GM19397 (cell line): ENCODE results near the gene TULP1.

Experiments
- ATAC-seq: cut with Tn5 transposase; IDR thresholded peaks from one replicate; pipeline ENCODE4 v1.9.1; 2021; ENCODE audit warnings: mild to moderate bottlenecking, moderate library complexity; ENCODE audit not compliant: unreplicated experiment

The TULP1 gene

DNA sequence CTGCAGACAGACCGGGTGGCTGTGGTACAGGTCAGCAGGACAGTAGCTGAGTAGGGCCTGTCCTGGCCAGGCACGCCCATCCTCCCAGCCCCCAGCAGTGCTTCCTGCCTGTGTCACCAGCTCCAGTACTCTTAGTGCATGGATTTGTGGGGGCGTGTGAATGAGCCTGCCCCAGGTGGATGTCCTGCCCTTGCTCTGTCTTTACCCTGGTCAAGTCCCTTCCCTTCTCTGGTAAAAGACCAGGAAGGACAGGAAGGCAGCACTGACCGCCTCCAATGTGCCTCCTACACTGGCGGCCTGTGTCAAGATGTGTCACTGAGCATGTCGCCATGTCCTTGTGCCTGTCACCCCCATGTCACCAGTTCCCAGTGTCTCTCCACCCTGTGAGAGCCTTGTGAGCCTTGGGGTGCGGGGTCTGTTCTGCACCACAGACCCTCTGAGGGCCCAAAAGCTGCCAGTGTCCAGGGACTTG is 27.7 kb downstream of the TULP1 start:
- no peak for ATAC-seq

DNA sequence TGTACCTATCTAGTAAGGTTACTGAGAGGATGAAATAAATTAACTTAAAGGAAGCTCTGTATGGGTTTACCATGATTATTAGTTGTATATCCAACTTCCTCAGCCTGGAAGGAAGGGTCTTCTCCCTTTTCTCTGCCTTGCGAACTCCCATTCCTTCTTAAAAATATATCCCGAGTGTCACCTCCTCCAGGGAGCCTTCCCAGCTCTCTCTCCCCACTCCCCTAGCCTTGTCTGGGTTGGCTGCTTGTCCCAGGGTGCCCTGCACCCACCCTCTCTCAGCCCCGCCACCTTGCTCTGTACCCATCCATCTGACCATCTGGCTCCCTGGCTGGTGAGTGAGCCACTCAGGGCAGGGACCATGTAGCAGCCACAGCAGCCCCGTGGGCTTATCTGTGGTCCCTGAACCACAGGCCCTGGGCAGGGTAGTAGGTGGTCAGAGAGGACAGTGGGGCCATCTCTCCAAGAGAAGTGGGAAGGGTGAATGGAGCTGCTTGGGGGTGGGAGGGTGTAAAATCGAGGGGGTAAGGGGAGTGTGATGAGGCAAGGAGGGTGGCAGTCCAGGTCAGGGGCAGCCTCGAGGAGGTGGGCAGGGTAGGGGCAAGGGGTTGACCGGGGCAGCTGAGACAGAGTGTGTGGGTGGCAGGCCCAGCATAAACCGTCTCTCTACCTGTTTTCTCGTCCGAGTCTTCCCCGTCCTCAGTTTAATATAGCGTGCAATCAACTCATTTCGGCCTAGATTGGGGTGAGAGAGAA is 28.6 kb downstream of the TULP1 start:
- ATAC-seq: no peak

- ATAC-seq: no peak
Measured at GRCh38 chr6:35483490-35483889, 29.2 kb downstream of the TULP1 start.

DNA sequence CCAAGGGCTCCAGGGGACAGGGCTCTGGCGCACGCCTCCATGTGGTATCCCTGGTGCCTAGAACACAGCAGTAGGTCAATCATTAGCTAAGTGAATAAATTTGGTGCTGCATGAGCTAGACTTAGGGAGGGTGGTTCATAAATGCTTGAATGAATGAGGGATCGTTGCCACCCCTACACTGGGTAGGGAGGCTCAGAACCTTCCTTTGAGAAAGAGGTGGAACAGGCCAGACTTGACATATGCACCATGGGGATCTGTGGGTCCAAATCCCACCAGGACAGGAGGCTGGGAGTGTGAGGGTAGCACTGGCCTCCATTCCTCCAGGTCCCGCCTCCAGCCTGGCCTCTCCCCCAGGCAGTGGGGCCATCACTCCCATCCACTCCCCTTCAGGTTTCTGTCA is 29.6 kb downstream of the TULP1 start:
- ATAC-seq: no peak

DNA sequence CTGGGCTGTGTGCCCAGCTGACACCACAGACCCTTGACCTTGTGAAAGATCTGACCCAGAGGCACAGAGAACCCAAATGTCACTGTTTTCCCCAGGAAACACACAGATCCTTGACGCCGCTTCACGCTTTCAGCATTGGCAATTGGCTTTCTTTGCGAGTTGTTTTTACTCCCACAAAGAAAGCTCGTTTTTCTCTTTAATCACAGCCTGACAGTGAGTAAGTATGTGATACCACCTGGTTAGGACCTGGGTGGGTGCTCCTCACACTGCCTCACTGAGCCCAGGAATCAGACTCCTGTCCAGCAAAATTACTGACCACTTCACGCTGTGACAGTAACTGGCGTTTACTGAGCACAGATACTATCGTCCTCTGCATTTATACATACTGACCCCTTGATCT is 31.5 kb downstream of the TULP1 start:
- no peak for ATAC-seq

DNA sequence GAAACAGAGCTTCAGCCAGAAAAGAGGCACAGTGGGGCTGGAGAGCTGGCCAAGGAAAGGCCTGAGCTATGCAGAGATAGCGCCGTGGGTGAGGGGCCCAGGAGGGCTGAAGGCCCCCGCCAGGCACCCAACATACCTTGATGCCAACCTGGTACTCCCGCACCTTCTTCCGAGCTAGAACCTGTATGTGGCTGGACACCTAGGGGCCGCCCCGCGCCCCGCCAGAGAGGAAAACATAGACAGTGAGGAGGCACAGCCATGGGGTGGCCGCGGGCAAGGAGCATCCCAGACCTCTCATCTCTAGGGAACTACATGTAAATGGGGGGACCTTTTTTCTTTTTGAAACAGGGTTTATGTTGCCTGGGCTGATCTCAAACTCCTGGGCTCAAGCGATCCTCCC is 32.5 kb downstream of the TULP1 start:
- ATAC-seq: no peak

DNA sequence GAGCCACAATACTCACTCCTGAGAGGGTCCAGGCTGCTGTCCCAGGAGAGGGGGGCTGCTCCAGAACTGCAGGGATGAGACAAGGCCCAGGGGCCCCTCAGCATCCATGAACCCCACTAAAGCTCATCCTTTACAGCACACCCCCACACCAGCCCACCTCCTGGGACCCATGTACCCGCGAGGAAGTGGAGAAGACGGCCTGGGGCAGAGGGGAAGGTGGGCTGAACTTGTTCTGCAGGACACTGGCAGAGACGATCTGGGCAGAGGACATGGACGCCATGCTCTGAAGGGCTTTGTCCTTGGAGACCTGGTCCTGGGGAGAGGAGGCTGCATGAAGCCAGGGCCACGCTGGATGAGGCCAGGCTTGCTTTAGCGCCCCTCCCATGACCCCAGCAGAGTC is 34.4 kb downstream of the TULP1 start:
- no peak for ATAC-seq

- no peak for ATAC-seq
Measured at GRCh38 chr6:35477551-35478179, 35.0 kb downstream of the TULP1 start.

DNA sequence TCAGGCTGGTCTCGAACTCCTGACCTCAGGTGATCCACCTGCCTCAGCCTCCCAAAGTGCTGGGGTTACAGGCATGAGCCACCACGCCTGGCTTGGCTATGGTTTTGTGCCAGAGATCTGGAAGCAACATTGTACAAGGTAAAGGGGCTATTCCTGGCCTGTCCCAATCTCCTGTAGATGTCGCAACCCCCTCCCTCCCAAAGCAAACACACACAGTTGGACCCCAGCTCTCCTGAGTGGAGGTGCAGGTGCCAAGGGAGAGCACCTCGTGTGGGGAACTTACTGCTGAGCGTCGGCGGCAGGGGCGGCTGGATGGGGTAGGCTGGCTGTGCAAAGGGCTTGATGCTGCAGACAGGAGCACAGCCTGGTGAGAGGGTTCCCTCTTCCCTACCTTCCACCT is 35.7 kb downstream of the TULP1 start:
- ATAC-seq: no peak

GRCh38 chr6:35476004-35476403 is 36.7 kb downstream of the TULP1 start:
- no peak for ATAC-seq

DNA sequence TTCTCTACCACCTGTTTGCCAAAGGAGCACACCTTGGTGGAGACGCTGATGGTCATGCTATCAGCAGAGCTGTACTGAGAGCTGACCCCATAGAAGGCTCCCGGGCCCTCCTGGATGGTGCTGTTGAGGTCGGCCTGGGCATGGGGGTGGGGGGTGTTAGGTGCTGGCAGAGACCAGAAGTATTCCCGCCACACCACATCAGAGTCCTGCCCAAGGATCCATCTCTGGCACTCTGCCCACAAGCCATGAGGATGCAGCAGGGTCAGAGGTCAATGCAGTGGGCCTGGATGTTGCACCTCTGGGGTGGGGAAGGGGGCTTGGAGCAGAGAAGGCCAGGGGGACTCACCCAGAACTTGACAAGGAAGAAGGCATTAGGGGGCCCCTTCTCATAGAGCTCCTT is 37.1 kb downstream of the TULP1 start:
- no peak for ATAC-seq

GRCh38 chr6:35474942-35475570 is 37.6 kb downstream of the TULP1 start:
- no peak for ATAC-seq

DNA sequence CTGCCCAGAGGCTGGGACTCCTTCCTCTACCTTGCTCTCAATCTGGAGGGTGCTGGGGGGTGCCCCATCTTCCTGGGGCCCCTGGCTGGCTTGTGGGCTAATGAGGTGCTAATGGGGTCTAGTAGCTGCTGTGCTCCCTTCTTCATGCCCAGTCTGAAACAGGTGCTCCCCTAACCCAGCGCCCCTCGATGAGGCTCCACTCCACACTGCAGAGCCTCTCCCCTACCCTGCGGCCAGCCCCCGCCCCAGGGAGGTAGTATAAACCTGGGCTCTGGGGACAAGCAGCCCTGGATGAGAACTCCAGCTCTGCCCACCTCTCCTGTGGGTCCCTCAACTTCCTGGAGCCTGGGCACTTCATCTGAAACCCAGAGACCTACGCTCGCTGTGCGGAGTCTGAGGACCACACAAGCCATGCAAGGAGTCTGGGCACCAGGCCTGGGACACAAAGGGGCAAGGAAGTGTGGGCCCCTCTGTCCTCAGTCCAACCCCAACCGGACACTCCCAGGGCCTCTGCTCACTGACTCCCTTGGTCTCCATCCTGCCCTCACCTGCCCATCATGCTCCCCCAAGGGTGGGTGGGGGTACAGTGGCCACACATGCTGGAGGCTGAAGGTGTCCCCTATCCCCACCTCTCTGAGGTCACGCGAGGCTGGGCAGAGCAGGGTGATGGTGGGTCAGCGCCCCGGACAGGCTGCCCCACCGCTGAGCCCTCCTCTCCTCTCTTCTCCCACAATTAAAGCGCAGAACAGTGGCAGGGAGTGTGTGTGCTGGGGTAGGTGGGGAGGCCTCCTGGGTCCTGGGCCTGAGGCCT is 38.4 kb downstream of the TULP1 start:
- ATAC-seq: no peak

DNA sequence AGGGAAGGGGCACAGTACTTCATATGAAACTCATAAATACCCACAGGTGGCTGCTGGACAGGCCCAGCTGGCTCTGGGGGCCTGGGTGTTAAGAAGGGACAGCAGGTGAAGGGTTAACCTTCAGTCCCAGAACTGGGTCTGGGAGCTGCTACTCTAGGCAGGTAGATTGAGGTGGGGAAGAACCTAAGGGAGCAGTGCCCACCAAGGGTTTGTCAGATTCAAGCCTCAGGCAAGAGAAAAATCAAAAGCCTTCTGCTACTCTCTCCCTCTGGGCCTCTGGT is 38.9 kb downstream of the TULP1 start:
- no peak for ATAC-seq

DNA sequence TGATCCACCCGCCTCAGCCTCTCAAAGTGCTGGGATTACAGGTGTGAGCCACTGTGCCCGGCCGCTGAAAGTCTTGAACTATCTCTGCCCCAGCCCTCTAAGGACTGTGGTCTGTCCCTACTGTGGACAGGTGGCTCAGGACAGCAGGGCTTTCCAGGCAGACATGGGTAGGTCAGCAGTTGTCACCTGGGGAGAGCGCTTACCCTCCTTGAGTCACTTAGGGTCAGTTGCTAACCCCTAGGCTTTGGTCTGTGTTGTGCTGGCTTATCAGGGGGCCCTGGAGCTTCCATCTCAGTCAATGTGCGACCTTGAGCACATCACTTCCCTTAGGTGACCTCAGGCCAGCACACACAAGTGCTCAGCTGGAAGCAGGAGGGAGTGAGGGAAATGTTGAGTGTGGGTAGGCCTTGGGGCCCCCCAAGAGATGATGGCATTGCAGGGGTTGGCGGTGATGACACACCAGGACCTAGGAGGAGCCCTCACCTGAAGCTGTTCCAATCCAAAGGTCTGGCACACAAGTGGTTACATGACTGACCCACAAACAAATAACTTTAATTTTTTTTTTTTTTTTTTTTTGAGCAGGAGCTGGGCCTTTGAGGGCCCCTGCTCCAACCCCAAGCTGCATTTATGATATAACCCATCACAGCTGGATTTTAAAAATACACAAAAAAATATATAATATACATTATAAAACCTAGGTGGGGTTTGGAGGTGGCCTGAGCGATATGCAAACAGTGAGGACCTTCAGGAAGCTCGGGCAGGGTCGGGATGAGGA is 39.4 kb downstream of the TULP1 start:
- no peak for ATAC-seq

DNA sequence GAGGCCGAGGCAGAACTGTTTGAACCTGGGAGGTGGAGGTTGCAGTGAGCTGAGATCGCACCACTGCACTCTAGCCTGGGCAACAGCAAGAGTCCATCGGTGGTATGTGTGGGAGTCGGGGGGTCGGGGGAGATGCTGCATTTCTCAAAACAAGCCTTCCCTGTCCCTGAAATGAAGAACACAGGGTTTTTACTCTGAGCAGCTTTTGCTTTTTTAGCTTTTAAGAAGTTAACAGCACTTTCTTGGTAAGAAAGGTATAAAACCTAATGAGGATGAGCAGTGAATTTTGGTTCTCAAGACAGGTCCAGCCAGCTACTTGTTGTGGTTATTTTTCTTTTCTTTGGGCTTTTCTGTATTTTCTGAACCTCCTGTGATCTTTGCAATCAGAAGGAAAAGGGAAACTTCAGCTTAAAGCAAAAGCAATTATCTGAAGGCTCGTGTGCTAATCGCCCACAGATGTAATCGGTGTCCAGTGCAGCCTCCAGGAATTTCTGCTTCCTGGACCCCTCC is 40.8 kb downstream of the TULP1 start:
- ATAC-seq: no peak

DNA sequence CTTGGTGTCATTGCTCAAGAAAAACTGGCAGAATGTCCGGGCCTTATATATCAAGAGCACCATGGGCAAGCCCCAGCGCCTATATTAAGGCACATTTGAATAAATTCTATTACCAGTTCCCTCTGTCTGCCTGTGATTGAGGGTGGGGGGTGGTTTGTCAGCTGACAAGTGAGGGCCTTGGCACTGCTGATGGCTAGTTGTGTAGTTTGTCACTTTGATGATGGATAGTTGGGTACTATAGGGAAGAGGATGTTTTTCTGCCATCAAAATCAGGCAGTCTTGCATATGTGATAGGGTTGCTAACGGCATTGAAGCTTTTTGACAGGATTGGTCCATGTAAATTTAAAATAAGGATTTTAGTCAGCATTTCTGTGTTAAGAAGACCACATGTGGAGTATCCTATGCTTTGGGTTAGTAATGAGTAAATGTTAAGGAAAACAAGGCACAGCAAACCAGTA is 42.0 kb downstream of the TULP1 start:
- no peak for ATAC-seq

GRCh38 chr6:35469751-35470662 is 42.7 kb downstream of the TULP1 start:
- ATAC-seq: no peak

- peak; percentile 2 for ATAC-seq
Measured at GRCh38 chr6:35468980-35469750, 43.5 kb downstream of the TULP1 start.
